Measurements from ENCODE around the gene CD109.

DNA sequence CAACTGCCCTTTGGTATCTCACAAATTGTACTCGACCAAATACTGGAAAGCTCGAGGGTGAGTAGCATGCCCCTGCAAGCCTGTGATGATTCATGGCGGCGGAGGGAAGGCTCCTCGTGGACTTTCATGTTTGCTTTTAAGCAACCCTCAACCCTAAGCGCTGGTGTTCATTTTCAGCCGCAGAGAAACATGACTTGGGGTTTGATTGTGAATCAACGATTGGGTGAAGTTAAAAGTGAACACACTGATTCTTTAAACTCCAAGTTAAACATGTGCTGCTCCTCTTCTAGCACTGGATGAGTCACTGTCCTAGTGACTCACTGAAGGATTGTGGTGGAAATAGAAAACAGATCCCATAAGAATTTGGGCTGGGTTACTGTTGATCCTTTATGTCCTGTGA, 8.3 kb downstream of the CD109 start:
- TF ChIP-seq, protein P1, sequence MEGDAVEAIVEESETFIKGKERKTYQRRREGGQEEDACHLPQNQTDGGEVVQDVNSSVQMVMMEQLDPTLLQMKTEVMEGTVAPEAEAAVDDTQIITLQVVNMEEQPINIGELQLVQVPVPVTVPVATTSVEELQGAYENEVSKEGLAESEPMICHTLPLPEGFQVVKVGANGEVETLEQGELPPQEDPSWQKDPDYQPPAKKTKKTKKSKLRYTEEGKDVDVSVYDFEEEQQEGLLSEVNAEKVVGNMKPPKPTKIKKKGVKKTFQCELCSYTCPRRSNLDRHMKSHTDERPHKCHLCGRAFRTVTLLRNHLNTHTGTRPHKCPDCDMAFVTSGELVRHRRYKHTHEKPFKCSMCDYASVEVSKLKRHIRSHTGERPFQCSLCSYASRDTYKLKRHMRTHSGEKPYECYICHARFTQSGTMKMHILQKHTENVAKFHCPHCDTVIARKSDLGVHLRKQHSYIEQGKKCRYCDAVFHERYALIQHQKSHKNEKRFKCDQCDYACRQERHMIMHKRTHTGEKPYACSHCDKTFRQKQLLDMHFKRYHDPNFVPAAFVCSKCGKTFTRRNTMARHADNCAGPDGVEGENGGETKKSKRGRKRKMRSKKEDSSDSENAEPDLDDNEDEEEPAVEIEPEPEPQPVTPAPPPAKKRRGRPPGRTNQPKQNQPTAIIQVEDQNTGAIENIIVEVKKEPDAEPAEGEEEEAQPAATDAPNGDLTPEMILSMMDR (IDR thresholded peaks at IDR 0.05) = no peak
- TF ChIP-seq POLR2A (IDR thresholded peaks at IDR 0.05) = no peak
